Measurements from ENCODE around the gene MLYCD.
A peak's percentile ranks its signal among the peaks of the same experiment; 100 is the strongest.
"Not testable (repeated sequence)": the region's sequence is repeated elsewhere in the genome, so short reads cannot be mapped to it uniquely, and the experiment has no call there.

Gene MLYCD

GRCh38 chr16:83950862-83951399, 52.0 kb downstream of the MLYCD start:
- in situ Hi-C loops (cut with MboI; ENCODE audit: low pct_unique_long_range_greater_than_20kb, low sequenced_read_pairs), result loop anchor here (25.0 kb wide), 1 partner anchor 536 kb away; no protein-coding TSS in a partner anchor
- not testable (repeated sequence) for DNase-seq

- in situ Hi-C loops (cut with MboI; ENCODE audit: low pct_unique_long_range_greater_than_20kb, low sequenced_read_pairs), result loop anchor here (25.0 kb wide), 1 partner anchor 536 kb away; no protein-coding TSS in a partner anchor
- DNase-seq, result no peak
These were observed 52.6 kb downstream of the MLYCD start for GRCh38 chr16:83951544-83951943.

DNA sequence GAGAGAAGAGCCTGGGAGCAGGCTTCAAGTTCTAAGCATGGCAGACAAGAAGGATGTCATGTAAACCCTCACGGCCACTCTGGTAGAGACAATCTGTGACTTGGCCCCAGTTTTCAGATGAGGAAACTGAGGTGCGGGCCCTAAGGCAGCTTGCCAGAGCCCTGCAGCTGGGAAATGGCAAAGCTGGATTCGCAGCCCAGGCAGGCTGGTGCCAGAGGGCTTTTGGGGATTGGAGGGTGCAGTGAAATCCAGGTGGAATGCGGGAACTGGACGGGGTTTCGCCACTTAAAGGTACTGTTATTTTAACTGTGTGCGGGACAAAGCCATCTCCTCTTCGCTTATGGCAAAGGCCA, 53.6 kb downstream of the MLYCD start:
- in situ Hi-C loops (cut with MboI; ENCODE audit: low pct_unique_long_range_greater_than_20kb, low sequenced_read_pairs), result loop anchor here (25.0 kb wide), 1 partner anchor 535 kb away; no protein-coding TSS in a partner anchor

GRCh38 chr16:83952940-83953795, 54.3 kb downstream of the MLYCD start, which contains the start of gene OSGIN1:
OSGIN1 (plus strand) TSS chr16:83953240; CDS start chr16:83957672, 4,432 bp downstream.
- DNase-seq, result peak; percentile 92

More for the DNA sequence above, 53.6 kb downstream of the MLYCD start:
- no peak for DNase-seq

DNA sequence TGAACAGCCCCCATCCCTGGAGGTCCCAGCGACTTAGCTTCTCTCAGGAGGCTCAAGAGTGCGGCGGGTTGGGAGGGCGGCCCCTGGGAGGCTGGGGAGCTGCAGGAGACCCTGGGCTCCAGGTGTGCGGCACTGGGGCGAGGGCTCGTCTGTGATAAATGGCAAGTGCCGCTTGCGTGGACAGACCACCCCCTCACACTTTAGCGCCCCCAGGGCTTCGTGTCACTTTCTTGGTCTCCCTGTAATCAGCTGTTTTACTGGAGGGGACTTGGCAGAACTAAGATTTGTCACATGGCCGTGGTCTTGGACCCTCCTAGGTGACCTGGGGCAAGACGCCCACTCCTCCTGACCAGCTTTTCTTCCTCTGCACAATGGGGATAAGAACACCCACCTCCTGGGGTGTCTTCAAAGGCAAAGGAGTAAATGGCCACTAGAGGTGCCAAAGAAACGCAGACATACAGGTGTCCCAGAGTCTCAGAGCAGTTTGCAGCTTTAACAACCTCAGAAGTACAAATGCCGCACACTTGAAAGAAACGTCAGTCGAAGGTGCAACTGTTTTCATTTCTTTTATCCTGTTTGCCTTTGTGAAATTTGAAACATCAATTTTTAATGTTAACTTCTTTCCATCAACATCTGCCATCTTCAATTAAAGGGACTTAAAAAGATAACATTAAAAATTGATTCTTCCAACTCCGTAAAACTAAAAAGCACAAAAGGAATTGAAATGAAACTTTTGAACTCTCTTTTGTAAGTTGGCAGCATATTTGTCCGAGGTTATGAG, 55.1 kb downstream of the MLYCD start:
- DNase-seq, result peak; percentile 46
- in situ Hi-C loops (cut with MboI; ENCODE audit: low pct_unique_long_range_greater_than_20kb, low sequenced_read_pairs), result loop anchor here (25.0 kb wide), 1 partner anchor 533 kb away; no protein-coding TSS in a partner anchor

More at GRCh38 chr16:83952940-83953795, 54.3 kb downstream of the MLYCD start, which contains the start of gene OSGIN1:
- in situ Hi-C loops (cut with MboI; ENCODE audit: low pct_unique_long_range_greater_than_20kb, low sequenced_read_pairs), result loop anchor here (25.0 kb wide), 1 partner anchor 534 kb away; no protein-coding TSS in a partner anchor

DNA sequence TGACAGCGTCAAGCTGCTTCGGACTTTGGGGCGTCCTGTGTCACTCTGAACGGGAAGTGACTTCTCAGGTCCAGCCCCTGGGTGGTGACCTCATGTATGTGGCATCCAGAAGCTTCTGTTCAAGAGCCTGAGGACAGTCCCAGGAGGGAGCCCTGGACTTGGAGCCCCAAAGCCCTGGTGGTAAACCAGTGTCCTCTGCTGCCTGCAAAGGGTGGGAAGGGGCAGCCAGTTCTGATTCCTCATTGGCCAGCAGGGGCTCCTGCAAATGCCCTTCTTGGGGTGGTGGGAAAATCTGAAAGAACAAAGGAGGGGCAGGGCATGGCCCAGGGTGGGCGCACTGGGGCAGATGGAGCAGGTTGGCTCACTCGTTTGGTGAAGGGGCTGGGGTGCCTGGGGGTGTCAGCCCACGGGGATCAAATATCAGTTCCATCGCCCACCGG, 55.7 kb downstream of the MLYCD start:
- no peak for DNase-seq
- in situ Hi-C loops (cut with MboI; ENCODE audit: low pct_unique_long_range_greater_than_20kb, low sequenced_read_pairs), result loop anchor here (25.0 kb wide), 1 partner anchor 533 kb away; no protein-coding TSS in a partner anchor

GRCh38 chr16:83955218-83956130, 56.6 kb downstream of the MLYCD start:
- in situ Hi-C loops (cut with MboI; ENCODE audit: low pct_unique_long_range_greater_than_20kb, low sequenced_read_pairs), result loop anchor here (25.0 kb wide), 1 partner anchor 532 kb away; no protein-coding TSS in a partner anchor
- no peak for DNase-seq

DNA sequence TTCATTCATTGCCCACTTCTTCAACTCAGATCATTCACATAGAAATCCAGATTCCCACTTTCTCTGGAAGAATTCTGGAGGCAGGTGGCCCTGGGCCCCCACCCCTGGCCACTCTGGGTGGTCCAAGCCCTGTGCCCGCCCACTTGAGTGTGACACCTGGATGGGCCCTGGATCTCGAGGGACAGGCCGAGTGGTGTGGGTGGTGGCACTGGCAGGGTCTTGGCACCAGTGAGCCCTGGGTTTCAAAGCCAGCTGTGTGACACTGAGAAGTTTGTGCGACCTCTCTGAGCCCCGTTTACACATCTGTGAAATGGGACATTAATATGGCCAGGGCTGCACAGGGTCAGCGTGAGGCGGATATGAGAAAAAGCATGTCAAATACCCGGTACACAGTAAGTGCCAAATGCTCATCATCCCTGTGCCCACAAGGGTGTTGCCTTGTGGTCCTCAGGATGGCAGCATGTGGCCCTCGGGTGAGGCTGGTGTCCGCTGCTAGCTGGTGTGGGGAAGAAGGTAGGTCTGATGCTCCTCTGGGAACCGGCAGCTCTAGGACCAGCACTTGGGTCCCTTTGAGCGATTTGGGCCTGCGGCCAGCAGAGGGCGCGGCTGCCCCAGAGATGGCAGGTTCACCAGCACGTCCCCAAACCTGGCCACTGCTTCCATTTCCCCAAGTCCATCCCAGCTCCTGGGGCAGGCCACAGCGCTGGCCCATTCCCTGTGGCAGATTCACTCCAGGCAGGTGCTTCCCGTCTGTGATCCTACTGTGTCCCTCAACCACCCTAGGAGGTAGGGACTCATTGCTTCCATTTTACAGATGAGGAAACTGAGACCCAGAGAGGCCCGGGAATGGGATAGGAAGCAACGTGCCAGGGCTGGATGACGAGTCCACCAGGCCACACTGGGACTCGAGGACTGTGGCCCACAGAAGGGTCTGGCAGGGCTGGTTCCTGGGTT, 57.7 kb downstream of the MLYCD start:
- peak; percentile 81 for DNase-seq
- in situ Hi-C loops (cut with MboI; ENCODE audit: low pct_unique_long_range_greater_than_20kb, low sequenced_read_pairs), result loop anchor here (25.0 kb wide), 1 partner anchor 531 kb away; no protein-coding TSS in a partner anchor

DNA sequence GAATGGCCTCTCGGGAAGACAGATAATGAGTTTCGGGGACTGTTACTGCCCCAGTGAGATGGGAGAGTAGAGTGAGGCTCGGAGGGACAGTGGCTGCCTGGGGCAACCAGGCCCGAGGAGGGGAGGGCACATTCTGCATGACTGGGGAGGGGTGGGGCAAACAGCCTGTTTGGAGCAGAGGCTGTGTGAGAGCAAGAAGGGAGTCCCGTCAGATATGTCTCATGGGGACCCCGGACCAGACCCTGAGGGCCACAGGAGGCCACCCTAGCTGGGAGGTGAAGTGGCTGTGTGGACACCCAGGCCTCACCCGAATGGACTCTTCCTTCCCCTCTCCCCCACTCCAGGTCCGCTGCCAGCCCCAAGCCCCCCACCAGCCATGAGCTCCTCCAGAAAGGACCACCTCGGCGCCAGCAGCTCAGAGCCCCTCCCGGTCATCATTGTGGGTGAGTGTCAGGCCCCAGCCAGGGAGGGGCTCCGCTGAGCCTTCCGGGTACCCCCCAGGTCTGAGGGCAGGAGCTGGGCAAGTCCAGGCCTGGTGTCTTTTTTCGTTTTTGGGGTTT, 58.5 kb downstream of the MLYCD start:
- in situ Hi-C loops (cut with MboI; ENCODE audit: low pct_unique_long_range_greater_than_20kb, low sequenced_read_pairs), result loop anchor here (25.0 kb wide), 1 partner anchor 530 kb away; no protein-coding TSS in a partner anchor
- DNase-seq, result no peak

- in situ Hi-C loops (cut with MboI; ENCODE audit: low pct_unique_long_range_greater_than_20kb, low sequenced_read_pairs), result loop anchor here (25.0 kb wide), 1 partner anchor 529 kb away; no protein-coding TSS in a partner anchor
These were observed 59.4 kb downstream of the MLYCD start for GRCh38 chr16:83958137-83958845.

GRCh38 chr16:83958846-83959565, 60.1 kb downstream of the MLYCD start:
- DNase-seq, result no peak
- in situ Hi-C loops (cut with MboI; ENCODE audit: low pct_unique_long_range_greater_than_20kb, low sequenced_read_pairs), result loop anchor here (25.0 kb wide), 1 partner anchor 528 kb away; no protein-coding TSS in a partner anchor

More at GRCh38 chr16:83958137-83958845, 59.4 kb downstream of the MLYCD start:
- no peak for DNase-seq

GRCh38 chr16:83959656-83960434, 60.9 kb downstream of the MLYCD start:
- in situ Hi-C loops (cut with MboI; ENCODE audit: low pct_unique_long_range_greater_than_20kb, low sequenced_read_pairs), result loop anchor here (25.0 kb wide), 1 partner anchor 527 kb away; no protein-coding TSS in a partner anchor
- DNase-seq, result no peak

GRCh38 chr16:83960521-83961249, 61.8 kb downstream of the MLYCD start:
- DNase-seq, result no peak
- in situ Hi-C loops (cut with MboI; ENCODE audit: low pct_unique_long_range_greater_than_20kb, low sequenced_read_pairs), result loop anchor here (25.0 kb wide), 1 partner anchor 527 kb away; no protein-coding TSS in a partner anchor

DNA sequence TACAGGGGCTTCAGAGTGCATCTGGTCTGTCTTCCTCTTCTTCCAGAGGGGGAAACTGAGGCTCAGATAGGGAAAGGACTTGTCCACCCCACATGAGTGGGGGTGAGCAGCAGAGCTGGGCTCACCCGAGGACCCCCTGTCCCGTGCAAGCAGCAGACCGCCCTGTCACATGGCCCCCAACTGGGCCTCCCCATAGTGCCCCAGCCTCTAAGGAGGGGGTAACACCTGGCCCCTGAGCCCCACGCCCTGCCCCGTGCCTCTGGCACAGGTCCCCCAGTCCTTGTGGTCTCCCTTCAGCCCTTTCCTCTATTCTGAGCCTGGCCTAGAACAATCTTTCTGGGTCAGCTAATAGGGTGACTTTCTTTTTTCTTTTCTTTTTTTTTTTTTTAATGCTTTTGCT, 62.7 kb downstream of the MLYCD start:
- in situ Hi-C loops (cut with MboI; ENCODE audit: low pct_unique_long_range_greater_than_20kb, low sequenced_read_pairs), result loop anchor here (25.0 kb wide), 1 partner anchor 526 kb away; no protein-coding TSS in a partner anchor
- DNase-seq, result no peak

Data from KBM-7 (cell line).